Measurements from ENCODE around the gene SEMA6A.

DNA sequence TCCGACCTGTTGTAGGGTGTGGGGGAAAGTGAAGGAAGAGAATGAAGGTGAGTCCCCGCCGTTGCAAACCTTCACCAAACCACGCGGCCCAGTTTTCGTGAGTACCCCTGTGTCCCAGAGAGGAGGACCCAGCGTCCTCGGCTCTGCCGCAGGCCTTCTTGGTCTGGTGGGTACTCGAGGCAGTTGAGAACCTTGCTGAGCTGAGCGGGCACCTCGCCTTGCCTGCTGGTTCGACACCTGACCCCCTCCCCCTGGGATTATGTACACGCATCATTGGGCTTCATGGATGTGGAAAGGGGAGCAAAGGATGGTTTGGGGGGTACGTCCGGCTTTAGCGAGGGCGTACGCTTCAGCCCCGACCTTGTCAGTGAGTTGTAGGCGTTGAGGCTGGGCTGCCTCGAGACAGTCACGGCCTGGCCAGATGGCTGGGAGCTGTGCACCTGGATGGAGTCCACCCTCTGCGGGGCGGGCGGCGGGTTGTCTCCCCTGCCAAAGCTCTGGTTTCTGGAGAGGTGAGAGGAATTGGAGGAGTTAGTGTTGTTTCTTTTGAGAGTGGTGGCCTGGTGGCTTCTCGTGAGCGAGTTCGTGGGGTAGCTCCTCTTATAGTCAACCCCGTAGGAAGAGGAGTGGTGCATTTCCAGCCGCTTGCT is 128.1 kb downstream of the SEMA6A start:
- TF ChIP-seq, protein P1, sequence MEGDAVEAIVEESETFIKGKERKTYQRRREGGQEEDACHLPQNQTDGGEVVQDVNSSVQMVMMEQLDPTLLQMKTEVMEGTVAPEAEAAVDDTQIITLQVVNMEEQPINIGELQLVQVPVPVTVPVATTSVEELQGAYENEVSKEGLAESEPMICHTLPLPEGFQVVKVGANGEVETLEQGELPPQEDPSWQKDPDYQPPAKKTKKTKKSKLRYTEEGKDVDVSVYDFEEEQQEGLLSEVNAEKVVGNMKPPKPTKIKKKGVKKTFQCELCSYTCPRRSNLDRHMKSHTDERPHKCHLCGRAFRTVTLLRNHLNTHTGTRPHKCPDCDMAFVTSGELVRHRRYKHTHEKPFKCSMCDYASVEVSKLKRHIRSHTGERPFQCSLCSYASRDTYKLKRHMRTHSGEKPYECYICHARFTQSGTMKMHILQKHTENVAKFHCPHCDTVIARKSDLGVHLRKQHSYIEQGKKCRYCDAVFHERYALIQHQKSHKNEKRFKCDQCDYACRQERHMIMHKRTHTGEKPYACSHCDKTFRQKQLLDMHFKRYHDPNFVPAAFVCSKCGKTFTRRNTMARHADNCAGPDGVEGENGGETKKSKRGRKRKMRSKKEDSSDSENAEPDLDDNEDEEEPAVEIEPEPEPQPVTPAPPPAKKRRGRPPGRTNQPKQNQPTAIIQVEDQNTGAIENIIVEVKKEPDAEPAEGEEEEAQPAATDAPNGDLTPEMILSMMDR (IDR thresholded peaks at IDR 0.05), result no peak
- TF ChIP-seq POLR2A (IDR thresholded peaks at IDR 0.05) (no peak), EP300 (IDR thresholded peaks at IDR 0.05) (no peak)

Measured in sigmoid colon (tissue), 4 donors.